Caco-2 (cell line): ENCODE measurements around the gene FOXP1. TPM values are rescaled to one million over a fixed set of nuclear protein-coding genes. Genes with fewer than 3 reads are reported as not detected.
A peak's percentile ranks its signal among the peaks of the same experiment; 100 is the strongest.

Experiments used
- BruUV-seq: library from RNA; stranded (reverse); fragments of 400-500 nt; replicated peaks from 2 replicates; lab custom pipeline; 2021; lab: Mats Ljungman, UMichigan
- CTCF ChIA-PET: fragments of 300-600 bp; sonication (Branson Sonifier 250); formaldehyde crosslinking; loops from one replicate; lab custom pipeline; 2022; ENCODE audit warnings: antibody characterized with exemption; lab: Charles Lee
- POLR2A ChIA-PET: fragments of 300-600 bp; sonication (Branson Sonifier 250); formaldehyde crosslinking; loops from one replicate; lab custom pipeline; 2022; ENCODE audit warnings: antibody characterized with exemption; lab: Charles Lee
- DNase-seq, 2 experiments: peaks; one replicate each; pipeline versions ENCODE4 v3.0.0 to v3.0.0-alpha.2; 2020 to 2022
- H3K27me3 ChIP-seq: replicated peaks from 2 replicates; pipeline ENCODE4 v1.6.0; 2011; ENCODE audit warnings: low read length; ENCODE audit not compliant: control insufficient read depth, insufficient read depth
- H3K36me3 ChIP-seq: 2 replicates; pipeline ENCODE4 v1.5.1; 2011; ENCODE audit warnings: low read length; ENCODE audit not compliant: control insufficient read depth, insufficient read depth
- H3K4me1 ChIP-seq: fragments of 250-450 bp; sonication (Bioruptor Pico); 2 replicates; pipeline ENCODE4 v1.5.1; 2020; ENCODE audit warnings: mild to moderate bottlenecking
- H3K4me3 ChIP-seq: 2 replicates; pipeline ENCODE4 v1.5.1; 2011; ENCODE audit warnings: low read depth, mild to moderate bottlenecking, control low read depth, low read length
- H3K9me3 ChIP-seq: fragments of 250-450 bp; sonication (Bioruptor Pico); 2 replicates; pipeline ENCODE4 v1.5.1; 2020; ENCODE audit warnings: mild to moderate bottlenecking, moderate library complexity
- H3K27ac Mint-ChIP-seq: one replicate; pipeline ENCODE4 v1.8.0; 2022; ENCODE audit warnings: mixed read lengths; ENCODE audit not compliant: unreplicated experiment
- H3K27me3 Mint-ChIP-seq: one replicate; pipeline ENCODE4 v1.8.0; 2022; ENCODE audit warnings: mixed read lengths; ENCODE audit not compliant: insufficient read depth, unreplicated experiment
- H3K36me3 Mint-ChIP-seq: one replicate; pipeline ENCODE4 v1.8.0; 2022; ENCODE audit warnings: mild to moderate bottlenecking, mixed read lengths; ENCODE audit not compliant: insufficient read depth, unreplicated experiment
- H3K4me1 Mint-ChIP-seq: one replicate; pipeline ENCODE4 v1.8.0; 2022; ENCODE audit warnings: low read depth, mixed read lengths; ENCODE audit not compliant: unreplicated experiment
- H3K4me3 Mint-ChIP-seq: one replicate; pipeline ENCODE4 v1.8.0; 2022; ENCODE audit warnings: mild to moderate bottlenecking, moderate library complexity, mixed read lengths; ENCODE audit not compliant: unreplicated experiment
- H3K9me3 Mint-ChIP-seq: one replicate; pipeline ENCODE4 v1.8.0; 2022; ENCODE audit warnings: mixed read lengths; ENCODE audit not compliant: unreplicated experiment
- CTCF ChIP-seq, 2 experiments: fragments of 200-600 bp in 1 of 2; IDR thresholded peaks; 1 replicate in 1 of 2; 2 replicates in 1 of 2; pipeline versions ENCODE4 v1.5.1 to v1.8.0; 2011 to 2022; ENCODE audit warnings: antibody characterized with exemption in 1 of 2, control low read depth in 1 of 2, inconsistent platforms in 1 of 2, low read depth in 1 of 2, low read length in 1 of 2, mild to moderate bottlenecking in 1 of 2, moderate library complexity in 1 of 2; ENCODE audit not compliant: insufficient read depth in 1 of 2, severe bottlenecking in 1 of 2, unreplicated experiment in 1 of 2
- intact Hi-C: fragments of 100-400 bp; cut with micrococcal nuclease; formaldehyde crosslinking; loops from one replicate; pipeline ENCODE4 v1.10.0; 2022; ENCODE audit not compliant: unreplicated experiment
- total RNA-seq: library from RNA; stranded (reverse); gene quantifications from 2 replicates; pipeline ENCODE4 v1.2.3, GENCODE V29; 2022

The FOXP1 gene
- total RNA-seq, 1 experiment from 2014 or later: 131 TPM

GRCh38 chr3:71089271-71089847 is 494.2 kb downstream of the FOXP1 start:
- no peaks in the 10 kb centered on the region; the same call in 1 of the 2 replicates for H3K36me3 ChIP-seq
- ChIA-PET POLR2A (no interaction called here), CTCF (no interaction called here)
- Mint-ChIP-seq H3K27me3 (no peaks in the 10 kb centered on the region), H3K9me3 (no peaks in the 10 kb centered on the region), H3K4me3 (no peak overlapping the region), H3K36me3 (peaks cover 33% of the 10 kb centered on the region), H3K4me1 (peaks cover 22% of the 10 kb centered on the region), H3K27ac (peak overlapping the region; percentile 55)
- TF ChIP-seq CTCF (IDR thresholded peaks at IDR 0.05; ENCODE audit: insufficient read depth in 1 of 2, low read depth in 1 of 2, low read length in 1 of 2, severe bottlenecking in 1 of 2, unreplicated experiment in 1 of 2): no peak
- no peaks in the 10 kb centered on the region for H3K27me3 ChIP-seq
- H3K9me3 ChIP-seq: no peaks in the 10 kb centered on the region
- no peak for DNase-seq
- peaks cover 22% of the 10 kb centered on the region for H3K4me1 ChIP-seq
- no peak overlapping the region for H3K4me3 ChIP-seq
- intact Hi-C loops: no loop called here
- BruUV-seq: no TSS peak

- no peak for TF ChIP-seq CTCF (IDR thresholded peaks at IDR 0.05; ENCODE audit: insufficient read depth in 1 of 2, low read depth in 1 of 2, low read length in 1 of 2, severe bottlenecking in 1 of 2, unreplicated experiment in 1 of 2)
These were observed 494.8 kb downstream of the FOXP1 start for GRCh38 chr3:71088742-71089141.

GRCh38 chr3:71088019-71088708 is 495.4 kb downstream of the FOXP1 start:
- Mint-ChIP-seq H3K4me3 (peak overlapping the region; percentile 8), H3K27ac (peak overlapping the region; percentile 66), H3K4me1 (peaks cover 28% of the 10 kb centered on the region), H3K9me3 (no peaks in the 10 kb centered on the region), H3K27me3 (no peaks in the 10 kb centered on the region), H3K36me3 (peaks cover 40% of the 10 kb centered on the region)
- ChIA-PET POLR2A (no interaction called here), CTCF (no interaction called here)
- BruUV-seq: no TSS peak
- no peaks in the 10 kb centered on the region; the same call in 1 of the 2 replicates for H3K36me3 ChIP-seq
- no peak overlapping the region for H3K4me3 ChIP-seq
- H3K9me3 ChIP-seq: no peaks in the 10 kb centered on the region
- intact Hi-C loops: no loop called here
- H3K27me3 ChIP-seq: no peaks in the 10 kb centered on the region
- H3K4me1 ChIP-seq: peaks cover 22% of the 10 kb centered on the region
- DNase-seq: peak in 1 of 2 experiments; percentile 31
- TF ChIP-seq CTCF (IDR thresholded peaks at IDR 0.05; ENCODE audit: insufficient read depth in 1 of 2, low read depth in 1 of 2, low read length in 1 of 2, severe bottlenecking in 1 of 2, unreplicated experiment in 1 of 2): no peak

More at GRCh38 chr3:71088742-71089141, 494.8 kb downstream of the FOXP1 start:
- H3K36me3 ChIP-seq: no peaks in the 10 kb centered on the region; the same call in 1 of the 2 replicates
- CTCF ChIA-PET: no interaction called here
- Mint-ChIP-seq H3K27me3 (no peaks in the 10 kb centered on the region), H3K4me3 (peak overlapping the region; percentile 8), H3K36me3 (peaks cover 34% of the 10 kb centered on the region), H3K4me1 (peaks cover 22% of the 10 kb centered on the region), H3K9me3 (no peaks in the 10 kb centered on the region), H3K27ac (peak overlapping the region; percentile 66)
- POLR2A ChIA-PET: no interaction called here
- intact Hi-C loops: no loop called here
- DNase-seq: no peak
- H3K9me3 ChIP-seq: no peaks in the 10 kb centered on the region
- no peak overlapping the region for H3K4me3 ChIP-seq
- H3K4me1 ChIP-seq: peaks cover 22% of the 10 kb centered on the region
- no peaks in the 10 kb centered on the region for H3K27me3 ChIP-seq
- no TSS peak for BruUV-seq
